Left colon (tissue), 2 donors: ENCODE data around the gene HIPK2. TPM values are rescaled to one million over a fixed set of nuclear protein-coding genes. Genes with fewer than 3 reads are reported as not detected.
"Not testable (repeated sequence)": the region's sequence is repeated elsewhere in the genome, so short reads cannot be mapped to it uniquely, and the experiment has no call there.

Experiments used
- ATAC-seq: fragments of 200-7000 bp; cut with Tn5 transposase; one replicate; pipeline ENCODE4 v1.9.1; 2020; ENCODE audit warnings: mild to moderate bottlenecking, moderate library complexity
- DNase-seq, 2 donors: peaks; one replicate each; pipeline ENCODE4 v3.0.0-alpha.2; 2020
- intact Hi-C, 2 donors: fragments of 100-400 bp; cut with DNase I in 1 of 2; cut with micrococcal nuclease in 1 of 2; formaldehyde crosslinking; loops; one replicate each; pipeline versions ENCODE4 v1.11.2 to v1.14.0; 2022; cut with DNase I, micrococcal nuclease
- total RNA-seq, 2 donors: library from RNA; stranded (reverse); fragmentation: NEBNext Ultra II Directional; extraction: Animal tissue kit (Norgen Biotek cat#: 25700); gene quantifications; one replicate each; pipeline ENCODE4 v1.2.1, GENCODE V29; 2021
- donor health status: DM: no; HTN: no; CAD: no.
- donor health status: DM: yes; HTN: yes; CAD: no.

The HIPK2 gene
- total RNA-seq, 2 donors from 2014 or later = 36.4 to 37.8 TPM

DNA sequence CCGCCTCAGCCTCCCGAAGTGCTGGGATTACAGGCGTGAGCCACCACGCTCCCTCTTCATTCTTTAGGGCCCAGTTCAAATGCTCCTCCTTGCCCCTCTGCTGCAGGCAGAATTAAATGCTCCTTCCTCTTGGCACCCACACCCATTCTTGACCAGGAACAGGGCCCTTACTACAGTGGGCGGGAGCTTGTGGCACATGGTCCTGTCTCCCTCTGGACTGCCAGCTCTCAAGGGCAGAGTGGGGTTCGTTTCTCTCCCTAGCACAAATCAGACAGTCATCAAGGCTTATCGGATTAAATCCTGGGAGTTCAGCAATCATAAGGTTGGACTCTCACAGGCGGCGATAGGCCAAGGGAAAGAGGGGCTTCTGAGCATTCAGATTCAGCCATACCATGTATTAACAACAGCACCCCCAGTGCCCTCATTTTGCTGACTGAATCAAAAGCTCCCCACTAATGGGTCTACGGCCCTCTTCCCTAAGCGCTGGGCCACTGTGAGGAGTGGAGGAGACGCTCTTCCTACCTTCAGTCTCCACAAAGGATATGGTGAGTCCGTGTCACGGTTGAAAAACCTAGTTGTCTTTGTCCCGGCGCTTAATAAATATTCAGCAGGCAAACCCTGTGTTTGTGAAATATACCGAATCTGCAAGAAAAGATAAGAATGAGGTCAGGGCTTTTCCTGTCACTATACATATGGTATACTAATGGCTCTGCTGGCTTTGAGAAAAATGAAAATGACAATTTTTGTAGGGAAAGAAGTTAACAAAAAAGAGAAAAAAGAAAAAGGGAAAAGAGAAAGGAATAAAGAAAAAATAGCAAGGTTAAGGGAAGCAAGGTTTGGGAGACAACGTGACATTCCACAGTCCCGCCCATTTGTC, 146.9 kb downstream of the HIPK2 start:
- no peak for ATAC-seq
- intact Hi-C loops = no loop called here
- no peak for DNase-seq

DNA sequence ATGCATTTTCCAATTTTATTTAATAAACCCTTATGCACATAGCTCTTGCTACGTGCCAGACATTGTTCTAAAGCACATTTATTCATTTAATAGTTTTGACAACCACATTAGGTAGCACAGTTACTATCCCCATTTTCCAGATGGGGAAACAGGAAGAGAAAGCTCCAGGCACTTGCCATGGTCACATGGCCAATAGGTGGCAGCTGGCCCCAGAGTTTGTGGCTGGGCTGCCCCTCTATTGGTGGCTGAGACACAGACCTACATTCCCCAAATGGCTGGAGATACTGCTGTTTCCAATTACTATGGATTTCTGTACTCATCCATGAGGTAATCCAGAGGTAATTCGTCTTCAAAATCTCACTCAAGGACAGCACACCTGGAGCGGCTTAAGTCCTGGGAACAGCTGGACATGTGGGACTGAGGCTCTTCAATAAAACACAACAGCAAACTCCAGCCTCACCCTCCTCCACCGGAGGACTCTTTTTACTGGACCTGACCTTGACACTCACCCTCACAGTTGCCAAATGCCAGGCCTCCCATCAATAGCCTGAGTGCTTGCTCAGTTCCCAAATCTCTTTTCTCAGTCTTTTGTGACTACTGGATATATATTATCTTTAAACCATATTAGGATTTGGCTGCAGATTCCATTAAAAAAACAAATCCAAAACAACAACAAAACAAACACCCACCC, 148.3 kb downstream of the HIPK2 start:
- intact Hi-C loops = no loop called here
- ATAC-seq (no peak), DNase-seq (no peak)

DNA sequence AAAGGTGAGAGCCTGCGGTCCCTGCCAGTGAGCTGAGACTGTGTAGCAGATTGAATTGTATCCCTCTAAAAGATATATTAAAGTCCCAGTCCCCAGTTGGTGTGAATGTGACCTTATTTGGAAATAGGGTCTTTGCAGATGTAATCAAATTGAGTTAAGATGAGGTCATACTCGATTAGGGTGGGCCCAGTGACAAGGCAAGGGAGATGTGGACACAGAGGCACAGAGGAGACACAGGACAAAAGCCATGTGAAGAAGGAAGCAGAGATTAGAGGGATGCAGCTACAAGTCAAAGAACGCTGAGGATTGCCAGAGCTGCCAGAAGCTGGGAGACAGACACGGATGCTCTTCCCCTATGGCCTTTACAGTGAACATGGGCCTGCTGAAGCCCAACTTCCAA, 150.0 kb downstream of the HIPK2 start:
- no peak for ATAC-seq
- intact Hi-C loops = no loop called here
- no peak for DNase-seq

DNA sequence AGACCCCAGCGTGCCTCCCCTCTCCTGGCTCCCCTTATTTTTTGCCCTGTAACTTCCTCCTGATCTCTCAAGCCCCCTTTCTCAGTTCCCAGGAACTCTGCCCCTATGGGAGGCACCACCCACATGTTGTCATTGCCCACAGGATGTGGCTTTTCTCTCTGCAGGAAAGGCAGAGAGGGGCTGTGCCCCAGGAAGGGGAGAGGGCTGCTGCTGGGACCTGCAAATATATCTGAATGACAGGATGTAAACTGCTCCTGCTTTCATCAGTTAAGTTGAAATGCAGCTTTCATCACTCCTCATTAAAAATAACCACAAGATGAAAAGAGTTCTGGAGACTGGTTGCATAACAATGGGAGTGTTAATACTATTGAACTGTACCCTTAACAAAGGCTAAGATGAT, 151.0 kb downstream of the HIPK2 start:
- DNase-seq = no peak
- intact Hi-C loops = no loop called here
- ATAC-seq = no peak

DNA sequence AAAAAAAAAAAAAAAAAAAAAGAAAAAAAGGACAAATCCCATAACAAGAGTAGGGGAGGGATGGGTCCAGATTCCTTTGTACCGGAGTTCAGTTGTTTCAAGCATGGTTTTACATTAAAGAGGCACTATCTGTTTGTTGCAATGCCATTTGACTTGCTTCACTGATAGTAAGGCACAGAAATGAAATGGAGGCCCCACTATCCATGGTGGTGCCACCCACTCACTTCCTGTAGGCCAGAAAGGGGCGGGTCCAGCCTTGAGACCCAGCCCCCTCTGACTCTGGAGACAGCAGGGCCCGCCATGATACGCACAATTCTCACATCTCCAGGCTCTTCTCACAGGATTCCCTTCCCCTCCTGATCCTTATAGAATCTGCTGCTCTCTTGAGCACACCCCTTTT, 154.3 kb downstream of the HIPK2 start:
- DNase-seq (no peak), ATAC-seq (no peak)
- intact Hi-C loops = no loop called here

DNA sequence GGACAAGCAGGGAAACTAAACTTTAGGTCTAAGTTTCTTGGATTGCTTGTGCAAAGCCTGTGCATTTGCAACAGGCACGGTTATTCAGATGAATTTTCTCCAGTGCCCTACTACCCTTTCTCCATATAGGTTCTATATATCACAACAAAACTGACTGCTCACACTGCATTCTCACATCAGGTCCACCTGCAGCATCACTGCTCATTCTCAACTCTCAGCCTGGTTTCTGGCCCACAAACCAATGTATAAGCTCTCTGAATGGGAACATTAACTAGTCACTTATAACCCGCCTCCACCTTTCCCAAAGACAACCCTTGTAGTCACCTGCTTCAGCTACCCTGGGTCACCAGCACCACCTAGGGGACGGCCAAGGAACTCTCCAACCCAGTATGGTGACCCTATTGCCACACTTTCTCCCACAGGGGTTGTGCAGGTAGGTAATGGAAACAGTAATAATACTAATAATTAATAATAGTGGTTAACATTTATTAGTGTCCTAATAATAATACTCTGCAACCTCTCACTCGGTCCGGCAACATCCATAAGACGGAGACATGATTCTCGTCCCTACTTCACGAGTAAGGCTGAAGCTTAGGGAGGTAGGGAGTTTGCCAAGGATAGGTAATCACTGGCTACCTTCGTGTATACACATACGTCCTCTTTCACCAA, 157.0 kb downstream of the HIPK2 start:
- intact Hi-C loops = no loop called here
- DNase-seq = peak in 1 of 2 donors; percentile 61
- peak; percentile 91 for ATAC-seq

DNA sequence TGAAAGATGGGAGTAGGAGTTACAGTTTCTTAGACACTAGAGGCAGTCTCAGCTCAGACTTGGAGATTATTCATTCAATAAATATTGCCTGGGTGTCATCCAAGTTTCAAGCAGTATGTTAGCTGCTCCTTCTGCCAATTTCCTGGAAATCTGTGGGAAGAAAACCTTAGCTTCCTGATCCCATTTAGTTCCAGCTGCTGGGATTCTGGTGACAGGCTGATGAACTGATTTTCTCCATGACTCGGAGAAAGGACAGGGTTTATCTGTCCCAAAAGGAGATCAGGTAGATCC, 158.5 kb downstream of the HIPK2 start:
- no peak for ATAC-seq
- no peak for DNase-seq
- intact Hi-C loops = no loop called here

DNA sequence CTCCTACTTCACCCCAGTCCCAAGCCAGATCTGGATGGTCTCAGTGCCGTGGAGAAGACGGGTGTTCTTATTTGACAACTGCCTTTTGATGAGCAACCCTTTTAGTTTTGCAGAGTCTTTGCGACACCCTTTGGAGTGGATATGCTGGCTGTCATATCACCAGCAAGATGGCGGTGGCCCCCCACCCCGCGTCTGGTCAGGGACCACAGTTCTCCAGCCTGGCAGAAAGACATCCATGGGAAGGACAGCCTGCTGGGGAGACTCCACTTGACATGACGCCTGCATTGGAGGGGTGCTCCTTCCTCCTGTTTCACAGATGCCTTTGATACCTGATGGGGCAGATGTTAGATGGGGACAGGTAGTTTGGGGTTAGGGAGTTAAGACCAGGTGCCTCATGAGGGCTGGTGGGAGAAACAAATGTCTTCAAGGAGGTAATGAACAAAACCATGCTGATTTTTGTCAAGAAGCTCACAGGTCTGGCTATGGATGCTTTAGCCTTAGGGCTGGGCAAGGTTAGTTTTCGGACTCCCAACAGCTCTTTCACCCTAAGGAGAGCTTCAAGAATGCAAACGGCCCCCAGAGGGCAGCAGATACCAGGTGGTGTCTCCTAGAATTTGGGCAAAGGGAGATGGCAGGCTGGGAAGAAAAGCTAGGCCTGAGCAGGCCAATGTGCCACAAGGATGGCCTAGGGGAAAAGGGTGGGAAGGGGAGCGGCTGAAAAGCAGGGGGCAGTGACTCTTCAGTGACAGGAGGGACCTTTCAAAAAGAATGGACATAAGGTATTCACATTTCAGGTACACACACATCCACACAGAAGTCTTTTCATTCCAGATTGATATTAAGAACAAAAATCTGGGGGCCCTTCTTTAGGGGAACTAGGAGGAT, 159.1 kb downstream of the HIPK2 start:
- intact Hi-C loops = no loop called here
- DNase-seq = peak in 1 of 2 donors; percentile 39
- ATAC-seq = peak; percentile 45

DNA sequence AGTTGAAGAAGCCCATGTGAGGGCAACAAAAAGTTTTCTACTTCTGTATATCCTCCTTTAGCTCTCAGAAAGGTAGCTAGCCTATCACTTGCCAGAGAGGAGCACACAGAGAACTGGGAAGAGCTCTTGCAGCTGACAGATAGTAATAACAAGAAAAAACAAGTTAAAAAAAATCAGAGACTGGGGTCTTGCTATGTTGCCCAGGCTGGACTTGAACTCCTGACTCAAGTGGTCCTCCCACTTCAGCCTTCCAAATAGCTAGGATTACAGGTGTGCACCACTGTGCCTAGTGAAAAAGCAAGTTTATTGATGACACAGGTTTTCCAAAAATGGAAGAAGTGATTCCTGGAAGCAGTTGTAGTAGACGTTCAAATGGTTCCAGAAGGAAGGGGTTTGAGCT, 160.7 kb downstream of the HIPK2 start:
- no peak for DNase-seq
- intact Hi-C loops = no loop called here
- no peak for ATAC-seq

DNA sequence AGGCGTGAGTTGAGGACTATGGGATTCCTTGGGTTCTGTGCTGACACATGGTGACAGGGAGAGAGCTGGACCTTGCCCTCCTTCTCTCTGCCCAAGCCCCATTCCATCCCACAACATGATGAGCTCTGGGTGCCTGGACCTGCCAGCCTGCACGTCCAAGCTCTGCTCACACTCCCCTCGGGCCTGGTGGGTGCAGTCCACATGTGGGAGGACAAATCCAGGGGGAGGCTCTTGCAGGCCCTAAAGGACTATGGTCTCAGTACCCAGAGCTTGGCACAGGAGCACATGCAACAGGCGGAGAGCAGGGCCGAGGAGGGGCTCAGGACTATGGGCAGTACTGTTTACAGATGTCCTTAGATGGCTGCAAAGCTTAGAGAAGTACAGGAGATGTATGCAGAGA, 162.9 kb downstream of the HIPK2 start:
- ATAC-seq = no peak
- intact Hi-C loops = no loop called here
- DNase-seq = no peak

DNA sequence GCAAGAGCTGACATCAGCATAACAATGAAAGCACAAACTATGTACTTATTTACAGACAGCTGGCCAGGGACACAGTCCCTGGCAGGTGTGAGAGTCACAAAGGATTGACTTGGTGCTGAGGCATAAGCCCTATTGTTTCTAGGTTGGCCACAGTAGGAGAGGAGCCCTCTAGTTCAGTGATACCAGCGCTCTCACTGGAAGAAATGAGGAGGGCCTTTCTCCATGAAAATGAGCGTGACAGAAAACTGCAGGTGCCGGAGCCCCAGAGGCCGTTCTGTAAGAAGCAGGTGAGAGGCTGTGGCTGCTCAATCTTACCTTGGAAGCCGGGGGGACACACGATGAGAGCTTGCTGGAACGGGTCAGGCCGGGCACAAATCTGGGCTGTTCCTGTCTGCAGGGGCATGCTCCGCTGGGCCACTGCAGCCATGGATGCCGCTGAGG, 163.8 kb downstream of the HIPK2 start:
- ATAC-seq (no peak), DNase-seq (no peak)
- intact Hi-C loops = no loop called here

DNA sequence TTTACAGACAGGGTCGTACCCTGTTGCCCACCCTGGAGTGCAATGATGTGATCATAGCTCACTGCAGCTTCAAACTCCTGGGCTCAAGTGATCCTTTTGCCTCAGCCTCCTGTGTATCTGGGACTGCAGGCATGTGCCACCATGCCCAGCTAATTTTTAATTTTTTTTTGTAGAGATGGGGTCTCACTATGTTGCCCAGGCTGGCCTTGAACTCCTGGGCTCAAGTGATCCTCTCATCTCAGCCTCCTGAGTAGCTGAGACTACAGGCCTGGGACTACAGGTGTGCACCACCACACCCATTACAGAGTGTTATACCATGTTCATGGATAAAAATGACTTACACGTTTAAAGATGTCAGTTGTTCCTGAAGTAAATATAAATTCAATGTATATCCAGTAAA, 166.2 kb downstream of the HIPK2 start:
- DNase-seq, ATAC-seq, intact Hi-C loops: not testable (repeated sequence)

DNA sequence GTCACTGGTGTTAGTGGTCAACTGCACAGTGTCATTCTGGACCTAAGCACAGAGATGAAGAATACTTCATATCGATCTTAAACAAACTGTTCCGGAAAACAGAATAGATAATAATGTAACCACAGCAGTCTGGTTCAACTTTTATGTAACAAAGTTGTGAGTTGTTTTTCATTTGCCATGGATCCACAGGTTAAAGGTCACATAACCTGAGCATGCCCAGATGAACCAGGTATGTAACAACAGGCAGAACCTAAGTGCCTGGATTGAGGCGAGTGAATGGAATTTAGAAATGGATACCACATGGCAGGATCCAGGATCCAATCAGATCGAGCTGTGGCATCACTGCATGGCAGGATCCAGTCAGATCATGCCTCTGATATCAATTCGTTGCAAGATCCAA, 167.2 kb downstream of the HIPK2 start:
- DNase-seq (no peak), ATAC-seq (no peak)
- intact Hi-C loops = no loop called here

DNA sequence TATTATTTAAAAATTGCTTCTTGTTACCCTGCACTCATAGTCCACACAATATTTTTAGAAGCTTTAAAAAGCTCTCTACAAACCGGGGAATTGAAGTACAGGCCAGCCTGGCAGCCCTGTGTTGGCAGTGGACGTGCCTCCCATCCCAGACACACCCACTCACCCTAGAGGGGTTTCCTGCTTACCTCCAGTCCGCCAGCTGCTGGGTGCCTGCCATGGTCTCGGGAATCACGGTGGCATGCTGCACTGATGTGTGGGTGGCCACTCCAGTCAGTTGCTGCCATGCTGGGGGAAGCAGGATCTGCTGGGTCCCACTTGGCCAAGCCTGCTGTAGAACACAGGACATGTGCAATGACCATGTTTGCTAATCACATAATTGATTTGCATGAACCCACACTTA, 173.9 kb downstream of the HIPK2 start:
- no peak for DNase-seq
- intact Hi-C loops = no loop called here
- no peak for ATAC-seq

DNA sequence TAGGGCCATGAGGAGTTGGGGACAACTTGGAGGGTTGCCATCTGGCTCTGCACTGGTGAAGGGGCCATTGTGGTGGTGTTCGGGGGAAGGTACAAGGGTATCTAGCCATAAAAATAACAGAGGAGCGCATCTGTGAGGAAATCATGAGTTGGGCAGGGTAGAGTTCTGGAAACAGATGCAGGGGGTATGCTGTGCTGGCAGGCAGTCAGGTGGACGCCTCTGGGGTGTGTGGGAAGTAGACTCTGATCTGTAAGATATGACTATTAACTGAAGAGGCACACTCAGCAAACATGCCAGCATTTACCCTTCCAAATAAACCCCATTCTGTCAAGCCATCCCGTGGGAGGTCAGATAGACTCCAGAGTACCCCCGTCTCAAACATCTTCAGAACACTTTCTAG, 174.5 kb downstream of the HIPK2 start:
- DNase-seq (no peak), ATAC-seq (no peak)
- intact Hi-C loops = no loop called here

DNA sequence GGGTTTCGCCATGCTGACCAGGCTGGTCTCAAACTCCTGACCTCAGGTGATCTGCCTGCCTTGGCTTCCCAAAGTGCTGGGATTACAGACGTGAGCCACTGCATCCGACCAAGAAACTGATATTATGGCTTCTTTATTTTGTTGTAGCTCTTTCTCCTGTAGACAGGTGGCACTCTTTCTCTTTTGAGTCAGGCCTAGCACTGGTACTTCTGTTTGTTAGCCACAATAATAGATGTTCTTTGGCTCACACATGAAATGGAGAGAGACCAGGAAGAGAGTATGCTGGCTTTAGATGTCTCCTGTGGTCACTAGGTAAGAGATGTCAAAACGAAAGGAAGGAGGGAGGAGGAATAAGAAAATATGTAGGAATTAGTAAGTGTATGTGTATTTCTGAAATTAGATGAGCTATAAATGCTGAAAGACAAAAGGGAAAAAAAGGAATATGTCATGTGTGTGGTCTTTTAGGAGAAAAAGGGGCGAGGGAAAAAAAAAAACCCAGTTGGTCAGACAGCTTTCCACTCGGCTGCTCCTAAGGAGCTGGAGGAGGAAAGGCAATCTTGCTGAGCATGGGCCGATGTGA, 175.6 kb downstream of the HIPK2 start:
- DNase-seq (no peak), ATAC-seq (peak; percentile 71)
- intact Hi-C loops = no loop called here

DNA sequence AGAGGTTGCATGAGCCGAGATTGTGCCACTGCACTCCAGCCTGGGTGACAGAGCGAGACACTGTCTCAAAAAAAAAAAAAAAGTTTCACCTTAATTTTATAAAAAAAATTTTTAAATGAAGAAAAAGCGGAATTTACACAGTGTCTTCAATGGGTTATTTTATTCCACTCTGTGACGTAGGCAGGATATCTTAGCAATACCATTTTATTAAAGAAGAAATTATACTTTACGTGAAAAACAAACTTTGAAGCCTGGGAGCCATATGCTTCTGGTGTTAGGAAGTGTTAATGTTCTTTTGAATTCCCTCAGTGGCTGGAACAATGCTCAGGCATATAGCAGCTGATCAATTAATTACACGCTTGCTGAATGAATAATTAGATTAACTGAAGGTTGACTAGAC, 176.6 kb downstream of the HIPK2 start:
- DNase-seq = no peak
- intact Hi-C loops = no loop called here
- ATAC-seq = no peak

DNA sequence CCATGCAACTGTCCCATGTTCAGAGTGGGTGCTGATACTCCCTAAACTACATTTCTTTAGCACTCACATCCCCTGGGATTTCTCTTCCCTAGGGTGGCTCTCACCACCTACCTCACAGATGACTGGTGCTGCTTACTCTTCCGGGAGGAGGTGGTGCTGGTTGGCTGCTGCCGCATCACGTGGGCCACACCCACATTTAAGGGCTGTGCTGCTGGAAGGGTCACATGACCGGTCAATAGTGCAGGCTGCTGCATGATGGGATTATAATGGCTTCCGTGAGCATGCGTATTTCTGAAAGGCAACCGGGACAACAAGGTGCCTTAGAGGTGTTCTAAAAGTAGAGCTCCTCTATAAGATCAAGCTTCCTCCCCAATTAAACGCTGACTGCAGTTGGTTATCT, 177.5 kb downstream of the HIPK2 start:
- DNase-seq (no peak), ATAC-seq (no peak)
- intact Hi-C loops = no loop called here

DNA sequence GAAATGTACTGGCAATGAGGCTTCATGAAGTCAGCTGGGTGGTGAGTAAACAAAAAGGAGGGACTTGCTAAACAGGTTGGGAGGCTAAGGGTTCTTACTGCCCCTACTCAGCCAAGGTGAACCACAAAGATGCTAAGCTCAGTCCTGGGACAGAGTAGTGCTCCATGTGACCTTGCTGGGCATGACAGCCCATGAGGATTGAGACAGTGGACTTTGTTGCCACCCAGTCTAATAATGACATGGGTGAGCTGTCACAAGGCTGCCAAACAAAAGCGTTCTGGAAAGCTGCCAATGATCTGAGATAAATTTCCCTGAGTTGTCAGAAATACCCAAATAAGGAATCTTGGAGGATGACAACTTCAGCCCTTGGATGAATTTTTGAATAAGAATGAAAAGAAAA, 179.2 kb downstream of the HIPK2 start:
- ATAC-seq (peak; percentile 20), DNase-seq (no peak)
- intact Hi-C loops = no loop called here
